Karpas-422 (cell line): ENCODE results near the gene CUL7. TPM values are rescaled to one million over a fixed set of nuclear protein-coding genes. Genes with fewer than 3 reads are reported as not detected.
A peak's percentile ranks its signal among the peaks of the same experiment; 100 is the strongest.

Experiments used
- DNase-seq: peaks from one replicate; pipeline ENCODE4 v3.0.0-alpha.2; 2015
- H2AFZ ChIP-seq: fragments of 200-600 bp; sonication (generic); 2 replicates; pipeline ENCODE4 v1.6.1; 2014; ENCODE audit warnings: antibody characterized with exemption, low read length, mixed read lengths
- H3K27ac ChIP-seq: fragments of 200-600 bp; sonication (generic); 2 replicates; pipeline ENCODE4 v1.5.1; 2014; ENCODE audit warnings: mild to moderate bottlenecking, low read length, moderate library complexity
- H3K27me3 ChIP-seq: fragments of 200-600 bp; sonication (generic); 2 replicates; pipeline ENCODE4 v1.6.1; 2014; ENCODE audit warnings: low read length, mixed read lengths
- H3K36me3 ChIP-seq: fragments of 200-600 bp; sonication (generic); 2 replicates; pipeline ENCODE4 v1.6.1; 2014; ENCODE audit warnings: low read length, mixed read lengths; ENCODE audit not compliant: insufficient read depth
- H3K4me1 ChIP-seq: fragments of 200-600 bp; sonication (generic); 2 replicates; pipeline ENCODE4 v1.6.1; 2014; ENCODE audit warnings: mild to moderate bottlenecking, low read length, mixed read lengths
- H3K4me2 ChIP-seq: fragments of 200-600 bp; sonication (generic); 2 replicates; pipeline ENCODE4 v1.6.1; 2014; ENCODE audit warnings: low read length, low read depth, mild to moderate bottlenecking; ENCODE audit not compliant: poor library complexity, severe bottlenecking
- H3K4me3 ChIP-seq: fragments of 200-600 bp; sonication (generic); 2 replicates; pipeline ENCODE4 v1.5.1; 2014; ENCODE audit warnings: mild to moderate bottlenecking, antibody characterized with exemption, low read length, mixed read lengths
- H3K79me2 ChIP-seq: fragments of 200-600 bp; sonication (generic); 2 replicates; pipeline ENCODE4 v1.6.1; 2014; ENCODE audit warnings: mild to moderate bottlenecking, low read length, mixed read lengths
- H3K9ac ChIP-seq: fragments of 200-600 bp; sonication (generic); 2 replicates; pipeline ENCODE4 v1.6.0; 2014; ENCODE audit warnings: low read length
- H3K9me2 ChIP-seq: fragments of 200-600 bp; sonication (generic), shearing (Covaris generic); replicated peaks from 2 replicates; pipeline ENCODE4 v1.6.0; 2014; ENCODE audit warnings: mild to moderate bottlenecking, low read length, moderate library complexity; ENCODE audit not compliant: insufficient read depth
- H3K9me3 ChIP-seq: fragments of 300-700, 200-600 bp; sonication (generic); 2 replicates; pipeline ENCODE4 v1.6.1; 2014; ENCODE audit warnings: low read length, mixed read lengths
- H4K20me1 ChIP-seq: fragments of 200-600 bp; sonication (generic); 2 replicates; pipeline ENCODE4 v1.6.1; 2014; ENCODE audit warnings: mild to moderate bottlenecking, antibody characterized with exemption, low read length, low read depth; ENCODE audit not compliant: insufficient read depth
- total RNA-seq: library from RNA; depleted of rRNA; stranded (reverse); fragments of >200 nt; shearing (Covaris generic); gene quantifications from 2 replicates; pipeline ENCODE4 v1.2.3, GENCODE V29; 2014; ENCODE audit warnings: low replicate concordance

CUL7 gene
- total RNA-seq, 1 experiment from 2014 or later = 20.2 TPM

DNA sequence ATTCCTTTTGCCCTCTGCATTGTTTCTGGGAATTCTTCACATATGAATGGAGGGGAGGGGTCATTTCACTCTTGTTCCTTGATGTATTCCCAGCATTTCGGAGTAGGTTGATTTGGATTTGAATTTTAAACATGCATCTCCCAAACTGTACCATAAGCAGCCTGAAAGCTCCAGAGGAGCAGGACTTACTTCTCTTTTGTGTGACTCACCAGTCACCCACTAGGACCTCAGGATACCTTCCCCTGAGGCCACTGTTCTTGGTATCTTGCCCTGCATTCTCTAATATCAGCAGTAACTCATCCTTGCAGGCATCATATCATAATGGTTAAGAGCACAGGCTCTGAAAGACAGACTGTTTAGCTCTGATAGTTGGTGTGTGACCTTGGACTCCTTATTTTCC is 4.9 kb upstream of the CUL7 start:
- Histone ChIP-seq H3K4me1 (peaks cover 28% of the 10 kb centered on the region), H3K9me2 (no peaks in the 10 kb centered on the region), H3K9ac (peak overlapping the region; percentile 95), H2AFZ (no peak overlapping the region), H3K9me3 (no peaks in the 10 kb centered on the region), H3K36me3 (0 out of 2 replicates have a peak, but pooled peaks cover 5% of the 10 kb centered on the region), H4K20me1 (no peaks in the 10 kb centered on the region), H3K4me2 (peak overlapping the region; percentile 86), H3K4me3 (peak overlapping the region; percentile 97), H3K27ac (no peak overlapping the region), H3K79me2 (peaks cover 27% of the 10 kb centered on the region), H3K27me3 (no peaks in the 10 kb centered on the region)
- DNase-seq = no peak

DNA sequence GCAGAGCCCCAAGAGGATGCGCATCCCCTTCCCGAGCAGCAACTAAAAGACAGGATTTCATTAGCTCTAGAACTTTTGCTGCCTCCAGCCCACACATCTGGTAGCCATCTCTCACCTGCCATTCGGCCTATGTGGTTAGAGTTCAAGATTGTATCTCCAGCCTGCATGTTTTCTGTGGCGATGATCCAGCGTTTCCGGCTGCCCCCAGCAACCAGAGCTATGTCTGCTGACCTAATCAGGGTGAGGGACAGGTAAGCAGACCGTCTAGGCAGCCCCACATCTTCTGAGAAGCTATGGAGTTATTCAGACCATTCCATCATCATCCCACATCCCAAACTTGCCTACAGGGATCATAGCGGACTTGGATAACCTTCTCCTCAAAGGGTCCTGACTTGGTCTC is 2.3 kb upstream of the CUL7 start:
- Histone ChIP-seq H2AFZ (no peak overlapping the region), H3K36me3 (0 out of 2 replicates have a peak, but pooled peaks cover 5% of the 10 kb centered on the region), H3K9me3 (no peaks in the 10 kb centered on the region), H3K4me3 (no peak overlapping the region), H3K27ac (no peak overlapping the region), H3K4me2 (no peak overlapping the region), H3K9ac (no peak overlapping the region), H3K9me2 (no peaks in the 10 kb centered on the region), H4K20me1 (no peaks in the 10 kb centered on the region), H3K27me3 (no peaks in the 10 kb centered on the region), H3K79me2 (peaks cover 47% of the 10 kb centered on the region), H3K4me1 (peaks cover 48% of the 10 kb centered on the region)
- DNase-seq = no peak

GRCh38 chr6:43054206-43054943 is 724 bp upstream of the CUL7 start:
- Histone ChIP-seq H3K79me2 (peaks cover 39% of the 10 kb centered on the region), H2AFZ (no peak overlapping the region), H3K27ac (no peak overlapping the region), H4K20me1 (no peaks in the 10 kb centered on the region), H3K4me2 (peak overlapping the region; percentile 100), H3K4me3 (peak overlapping the region; percentile 99), H3K9ac (peak overlapping the region; percentile 98), H3K4me1 (peaks cover 36% of the 10 kb centered on the region), H3K36me3 (0 out of 2 replicates have a peak, but pooled peaks cover 9% of the 10 kb centered on the region), H3K9me2 (no peaks in the 10 kb centered on the region), H3K9me3 (no peaks in the 10 kb centered on the region), H3K27me3 (no peaks in the 10 kb centered on the region)
- DNase-seq = no peak

DNA sequence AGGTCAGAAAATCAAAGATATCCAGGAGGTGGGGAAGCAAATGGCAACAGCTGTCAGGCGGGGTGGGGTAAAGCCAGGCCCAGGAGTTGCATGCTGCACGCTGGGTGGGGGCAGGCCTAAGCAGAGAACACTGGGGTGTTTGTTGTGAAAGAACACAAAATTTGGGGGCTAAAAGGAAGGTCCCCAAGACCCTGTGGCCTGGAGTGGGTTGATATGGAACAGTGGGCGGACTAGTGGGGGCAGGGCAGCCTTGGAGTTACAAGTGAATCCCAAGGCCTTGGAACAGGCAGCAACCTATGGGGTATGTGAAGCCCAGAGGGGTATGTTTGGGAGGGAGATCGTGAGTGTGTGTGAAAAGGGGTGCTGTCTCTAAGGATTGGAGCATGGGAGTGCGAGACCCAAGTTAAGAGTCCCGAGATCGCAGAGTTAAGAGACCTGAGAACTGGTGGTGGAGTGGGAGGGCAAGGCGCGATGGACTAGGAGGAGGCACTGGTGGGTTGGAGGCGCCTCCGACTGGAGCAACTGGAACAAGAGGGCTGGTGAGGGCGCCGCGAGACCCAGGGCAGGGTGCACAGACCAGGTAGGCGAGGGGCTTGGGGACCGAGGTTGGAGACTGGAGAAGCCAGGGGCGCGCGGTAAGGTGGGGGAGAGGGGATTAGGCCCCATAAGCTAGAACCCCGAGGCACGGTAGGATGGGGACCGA is 658 bp downstream of the CUL7 start:
- Histone ChIP-seq H3K9me2 (no peaks in the 10 kb centered on the region), H3K36me3 (peaks cover 13% of the 10 kb centered on the region; the same call in 1 of the 2 replicates), H3K4me3 (peak overlapping the region; percentile 99), H3K27me3 (no peaks in the 10 kb centered on the region), H3K9me3 (no peaks in the 10 kb centered on the region), H3K9ac (peak overlapping the region; percentile 98), H3K4me1 (peaks cover 30% of the 10 kb centered on the region), H4K20me1 (no peaks in the 10 kb centered on the region), H2AFZ (peak overlapping the region; percentile 50), H3K27ac (peak overlapping the region; percentile 69), H3K79me2 (peaks cover 27% of the 10 kb centered on the region), H3K4me2 (peak overlapping the region; percentile 100)
- peak; percentile 64 for DNase-seq

DNA sequence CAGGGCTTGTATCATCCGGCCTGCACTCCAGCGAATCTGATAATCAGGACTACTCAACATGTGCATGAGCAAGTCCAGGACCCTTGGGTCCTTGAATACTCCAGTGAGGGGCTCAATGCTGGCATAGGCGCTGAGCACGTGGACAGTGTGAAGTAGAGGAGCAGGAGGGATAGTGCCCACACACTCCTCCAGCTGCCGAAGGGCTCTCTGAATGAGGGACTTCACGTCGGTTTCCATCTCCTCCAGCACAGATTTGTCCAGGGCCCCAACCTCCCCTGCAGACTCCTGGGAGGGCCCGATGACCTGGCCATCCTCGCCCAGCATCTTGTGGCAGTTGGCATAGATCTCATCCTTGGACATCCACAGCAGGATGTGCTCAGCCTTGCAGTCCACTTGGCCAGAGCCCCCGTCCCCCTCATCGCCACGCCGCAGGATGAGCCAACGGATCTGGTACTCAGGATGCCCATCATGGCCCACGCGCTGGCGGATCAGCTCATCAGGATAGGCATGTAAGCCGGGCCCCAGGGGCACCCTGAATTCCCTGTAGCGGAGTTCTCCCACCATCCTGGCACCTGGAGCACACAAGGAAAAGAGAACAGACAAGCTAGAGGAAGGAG is 1.3 kb downstream of the CUL7 start:
- H3K9ac ChIP-seq = peak overlapping the region; percentile 98

DNA sequence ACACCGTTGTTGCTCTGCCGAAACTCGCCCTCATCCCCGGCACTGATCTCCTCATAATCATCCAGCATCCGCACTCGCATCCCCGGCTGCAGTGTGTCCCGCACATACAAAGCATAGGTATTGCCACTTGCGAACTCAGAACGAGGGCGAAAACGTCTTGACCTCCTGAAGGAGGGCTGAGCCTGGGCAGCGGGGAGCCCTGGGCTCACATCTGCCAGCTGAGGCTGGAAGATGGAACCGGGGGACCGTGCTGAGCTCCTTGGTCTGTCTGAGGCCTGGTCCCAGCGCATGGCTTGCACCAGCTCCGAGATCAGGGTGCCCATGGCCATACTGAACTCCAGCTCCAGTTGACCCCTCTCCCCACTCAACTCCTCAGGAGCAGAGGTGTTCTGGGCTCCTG is 2.7 kb downstream of the CUL7 start:
- Histone ChIP-seq H3K4me1 (peaks cover 26% of the 10 kb centered on the region), H3K4me3 (no peak overlapping the region), H3K79me2 (peaks cover 21% of the 10 kb centered on the region), H3K9ac (no peak overlapping the region), H2AFZ (no peak overlapping the region), H3K4me2 (no peak overlapping the region), H3K9me2 (no peaks in the 10 kb centered on the region), H4K20me1 (no peaks in the 10 kb centered on the region), H3K36me3 (peaks cover 11% of the 10 kb centered on the region; the same call in 1 of the 2 replicates), H3K27me3 (no peaks in the 10 kb centered on the region), H3K9me3 (no peaks in the 10 kb centered on the region), H3K27ac (no peak overlapping the region)
- no peak for DNase-seq

More for the DNA sequence above, 1.3 kb downstream of the CUL7 start:
- Histone ChIP-seq H3K4me3 (peak overlapping the region; percentile 99), H2AFZ (no peak overlapping the region), H4K20me1 (no peaks in the 10 kb centered on the region), H3K79me2 (peaks cover 21% of the 10 kb centered on the region), H3K27me3 (no peaks in the 10 kb centered on the region), H3K36me3 (peaks cover 13% of the 10 kb centered on the region; the same call in 1 of the 2 replicates), H3K4me1 (peaks cover 26% of the 10 kb centered on the region), H3K27ac (no peak overlapping the region; the same call in 1 of the 2 replicates), H3K4me2 (peak overlapping the region; percentile 100), H3K9me2 (no peaks in the 10 kb centered on the region), H3K9me3 (no peaks in the 10 kb centered on the region)
- DNase-seq = no peak

DNA sequence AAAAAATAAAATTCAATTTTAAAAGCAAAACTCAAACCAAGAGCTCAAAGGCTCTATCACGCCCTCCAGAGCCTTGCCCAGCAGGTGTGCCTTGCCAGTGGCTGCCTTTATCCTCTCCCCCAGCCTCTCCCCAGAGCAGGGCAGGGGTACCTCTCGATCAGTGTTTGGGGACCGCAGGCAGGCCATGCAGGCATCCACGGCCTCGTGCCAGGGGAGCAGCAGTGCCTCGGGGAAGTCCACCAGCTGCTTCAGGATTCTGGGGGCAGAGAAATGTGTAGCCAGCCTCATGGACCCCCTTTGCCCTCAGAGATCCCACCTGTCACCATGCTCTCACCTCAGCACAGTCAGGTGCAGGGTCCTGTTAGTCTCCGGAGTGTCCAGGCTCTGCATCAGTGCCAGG is 5.7 kb downstream of the CUL7 start:
- no peaks in the 10 kb centered on the region for H4K20me1 ChIP-seq
- H3K4me3 ChIP-seq = no peak overlapping the region

More for the DNA sequence above, 5.7 kb downstream of the CUL7 start:
- H3K9ac ChIP-seq = no peak overlapping the region
- H3K27me3 ChIP-seq = no peaks in the 10 kb centered on the region
- no peaks in the 10 kb centered on the region for H3K9me3 ChIP-seq
- H3K4me1 ChIP-seq = peaks cover 18% of the 10 kb centered on the region
- H3K4me2 ChIP-seq = no peak overlapping the region
- no peaks in the 10 kb centered on the region for H3K9me2 ChIP-seq
- peaks cover 9% of the 10 kb centered on the region; the same call in 1 of the 2 replicates for H3K36me3 ChIP-seq
- DNase-seq = no peak
- H3K27ac ChIP-seq = no peak overlapping the region
- no peak overlapping the region for H2AFZ ChIP-seq
- peaks cover 16% of the 10 kb centered on the region for H3K79me2 ChIP-seq
